HG03378 (cell line): ENCODE measurements around the gene SLC49A4.

Experiments used
- ATAC-seq: cut with Tn5 transposase; IDR thresholded peaks from one replicate; pipeline ENCODE4 v1.9.1; 2021; ENCODE audit warnings: mild to moderate bottlenecking, moderate library complexity; ENCODE audit not compliant: unreplicated experiment

The SLC49A4 gene

DNA sequence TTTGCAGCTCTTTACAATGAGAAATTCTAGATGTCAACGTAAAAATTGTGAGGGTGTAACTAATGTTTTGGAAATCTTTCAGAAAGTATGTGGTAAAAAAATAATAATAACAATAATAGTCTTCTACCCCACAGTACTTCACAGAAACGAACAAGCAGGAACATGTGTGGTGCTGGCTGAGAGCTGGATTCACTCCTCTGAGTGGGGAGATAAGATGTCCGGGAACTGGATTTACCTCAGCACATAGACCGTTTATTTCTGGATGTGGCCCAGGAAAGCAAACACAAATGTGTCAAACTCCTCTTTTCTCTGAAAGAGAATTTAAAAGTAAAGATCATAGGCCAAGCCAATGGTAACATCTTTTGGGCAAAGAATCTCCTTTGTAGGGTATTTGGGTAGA, 103.4 kb downstream of the SLC49A4 start:
- no peak for ATAC-seq

DNA sequence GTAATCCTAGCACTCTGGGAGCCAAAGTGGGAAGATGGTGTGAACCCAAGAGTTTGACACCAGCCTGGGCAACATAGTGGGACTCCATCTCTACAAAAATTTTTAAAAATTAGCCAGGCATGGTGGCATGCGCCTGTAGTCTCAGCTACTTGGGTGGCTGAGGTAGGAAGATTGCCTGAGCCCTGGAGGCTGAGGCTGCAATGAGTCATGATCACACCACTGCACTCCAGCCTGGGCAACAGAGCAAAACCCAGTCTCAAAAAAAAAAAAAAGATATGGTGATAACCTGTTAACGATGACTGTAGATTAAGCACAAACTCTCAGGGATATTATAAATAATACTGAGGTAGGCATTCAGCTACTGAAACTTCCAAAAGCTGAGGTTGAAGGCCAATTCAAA, 107.5 kb downstream of the SLC49A4 start:
- no peak for ATAC-seq

DNA sequence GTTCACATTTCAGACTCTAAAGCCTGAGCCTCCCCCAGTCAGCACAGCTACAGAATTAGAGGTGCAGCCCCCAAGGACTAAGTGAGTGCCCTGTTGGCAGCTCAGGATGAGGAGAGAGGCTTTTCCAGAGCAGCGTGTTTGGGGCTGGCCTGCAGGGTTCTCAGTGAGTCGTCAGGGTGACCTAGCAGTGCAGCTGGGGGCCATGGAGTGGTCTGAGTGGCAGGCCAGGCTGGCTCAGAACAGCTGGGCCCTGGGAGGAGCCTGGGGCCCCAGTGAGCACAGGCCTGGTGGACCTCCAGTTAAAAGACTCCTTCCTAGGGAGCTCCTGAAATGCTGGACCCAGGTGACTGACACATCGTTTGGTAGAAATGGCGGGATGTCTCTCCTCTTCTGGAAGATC, 108.3 kb downstream of the SLC49A4 start:
- no peak for ATAC-seq

DNA sequence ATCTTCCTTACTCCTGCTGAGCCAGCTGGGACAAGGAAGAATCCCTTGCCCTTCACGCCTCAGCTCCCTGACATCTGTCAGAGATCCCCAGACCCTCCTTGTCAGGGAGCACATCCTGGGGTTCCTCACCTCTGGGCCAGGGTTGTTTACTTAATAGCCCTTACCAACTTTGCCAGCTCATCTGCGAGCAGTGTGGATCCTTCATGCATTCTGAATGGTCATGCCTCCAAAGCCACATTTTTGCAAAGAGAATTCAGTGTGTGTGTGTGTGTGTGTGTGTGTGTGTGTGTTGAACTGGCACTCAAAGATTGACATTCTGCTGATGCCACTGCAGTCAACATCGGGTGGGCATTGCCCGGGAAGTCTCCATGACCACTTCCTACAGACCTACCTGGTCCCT, 112.6 kb downstream of the SLC49A4 start:
- ATAC-seq: no peak

DNA sequence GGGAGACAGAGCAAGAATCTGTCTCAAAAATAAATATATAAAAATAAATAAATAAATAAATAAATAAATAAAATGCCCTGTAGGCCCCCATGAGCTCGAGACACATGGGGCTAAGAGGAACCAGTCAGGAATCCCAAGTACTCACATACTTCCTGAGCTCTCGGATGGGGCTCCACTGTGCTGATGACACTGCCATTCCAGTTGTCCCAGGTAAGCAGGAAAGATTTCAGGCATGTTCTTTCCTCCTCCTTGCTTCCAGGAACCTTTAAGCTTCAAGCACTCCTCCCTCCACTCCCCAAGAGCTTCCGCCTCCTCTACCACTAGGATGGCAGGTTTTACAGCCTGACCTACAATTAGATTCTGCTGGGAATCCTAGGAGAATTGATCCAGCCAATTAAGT, 113.4 kb downstream of the SLC49A4 start:
- ATAC-seq: no peak

DNA sequence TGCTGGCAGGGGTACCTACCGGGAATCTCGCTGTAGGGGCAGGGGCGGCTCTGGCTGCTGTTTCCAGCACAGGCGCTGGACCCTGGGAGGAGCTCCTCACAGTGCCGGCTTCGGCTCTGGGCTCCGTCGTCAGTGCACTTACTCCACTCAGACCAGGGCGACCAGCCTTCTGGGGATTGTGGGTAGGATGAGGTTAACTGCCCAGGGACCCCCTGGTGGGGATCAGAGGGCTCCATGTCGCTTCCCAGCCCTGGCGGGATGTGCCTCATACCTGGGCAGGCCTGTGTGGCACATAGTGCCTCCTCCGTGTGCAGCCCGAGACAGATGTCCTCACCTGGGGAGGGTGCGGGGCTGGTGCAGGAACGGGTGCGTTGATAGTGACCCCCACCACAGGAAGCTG, 117.0 kb downstream of the SLC49A4 start:
- ATAC-seq: no peak

DNA sequence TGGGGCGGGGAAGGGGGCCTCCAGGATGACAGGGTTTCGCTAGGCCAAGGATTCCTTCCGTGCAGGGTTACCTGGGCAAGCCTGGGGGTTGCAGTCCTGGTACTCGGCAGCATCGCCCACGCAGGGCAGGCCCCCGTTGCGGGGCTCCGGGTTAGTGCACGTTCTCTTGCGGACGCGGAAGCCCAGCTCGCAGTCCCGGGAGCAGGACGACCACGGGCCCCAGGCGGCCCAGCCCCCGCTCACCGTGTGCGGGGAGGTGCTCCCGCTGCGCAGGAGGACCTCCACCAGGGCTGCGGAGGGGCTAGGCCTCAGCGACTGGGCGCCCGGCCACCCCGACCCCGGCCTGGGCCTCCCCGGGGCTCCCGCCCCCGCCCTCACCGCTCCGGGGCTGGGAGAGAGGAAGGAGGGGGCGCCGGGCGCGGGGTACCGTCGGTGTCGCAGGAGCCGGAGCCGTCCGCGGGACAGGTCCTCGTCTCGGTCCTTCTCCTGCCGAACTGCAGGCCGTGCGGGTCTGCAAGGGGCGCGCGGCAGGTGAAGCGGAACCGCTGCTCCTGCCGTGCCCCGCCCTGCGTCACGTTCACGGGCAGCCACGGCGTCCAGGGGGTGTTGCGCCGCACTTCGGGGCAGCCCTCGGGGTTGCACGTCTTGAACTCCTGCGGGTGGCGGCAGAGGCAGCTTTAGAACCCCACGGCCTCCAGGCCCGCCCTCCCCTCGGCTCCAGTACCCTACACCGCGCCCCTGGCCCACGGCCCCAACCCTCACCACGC, 118.1 kb downstream of the SLC49A4 start:
- ATAC-seq: no peak

DNA sequence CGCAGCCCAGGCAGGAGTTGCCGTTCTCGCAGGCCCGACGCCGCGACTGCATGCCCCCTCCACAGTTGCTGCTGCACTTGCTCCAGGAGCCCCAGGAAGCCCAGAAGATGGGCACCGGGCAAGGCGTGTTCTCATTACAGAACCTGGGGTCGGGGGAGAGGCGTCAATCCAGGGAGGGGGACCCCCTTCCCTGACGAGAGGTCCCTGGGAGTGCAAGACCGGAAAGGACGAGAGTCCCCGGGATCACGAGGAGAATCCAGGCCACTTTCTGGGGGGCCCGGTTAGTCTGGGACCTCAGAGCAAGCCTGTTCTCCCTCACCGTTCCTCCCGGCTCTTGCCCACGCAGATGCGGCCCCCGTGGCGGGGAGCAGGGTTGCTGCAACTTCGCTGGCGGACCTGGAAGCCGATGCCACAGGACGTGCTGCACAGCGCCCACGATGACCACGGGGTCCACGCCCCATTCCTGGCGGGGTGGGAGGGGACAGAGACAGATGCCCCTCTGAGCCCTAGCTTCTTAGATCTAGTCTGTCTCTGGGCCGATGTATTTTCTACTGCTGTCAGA, 118.8 kb downstream of the SLC49A4 start:
- ATAC-seq: no peak

DNA sequence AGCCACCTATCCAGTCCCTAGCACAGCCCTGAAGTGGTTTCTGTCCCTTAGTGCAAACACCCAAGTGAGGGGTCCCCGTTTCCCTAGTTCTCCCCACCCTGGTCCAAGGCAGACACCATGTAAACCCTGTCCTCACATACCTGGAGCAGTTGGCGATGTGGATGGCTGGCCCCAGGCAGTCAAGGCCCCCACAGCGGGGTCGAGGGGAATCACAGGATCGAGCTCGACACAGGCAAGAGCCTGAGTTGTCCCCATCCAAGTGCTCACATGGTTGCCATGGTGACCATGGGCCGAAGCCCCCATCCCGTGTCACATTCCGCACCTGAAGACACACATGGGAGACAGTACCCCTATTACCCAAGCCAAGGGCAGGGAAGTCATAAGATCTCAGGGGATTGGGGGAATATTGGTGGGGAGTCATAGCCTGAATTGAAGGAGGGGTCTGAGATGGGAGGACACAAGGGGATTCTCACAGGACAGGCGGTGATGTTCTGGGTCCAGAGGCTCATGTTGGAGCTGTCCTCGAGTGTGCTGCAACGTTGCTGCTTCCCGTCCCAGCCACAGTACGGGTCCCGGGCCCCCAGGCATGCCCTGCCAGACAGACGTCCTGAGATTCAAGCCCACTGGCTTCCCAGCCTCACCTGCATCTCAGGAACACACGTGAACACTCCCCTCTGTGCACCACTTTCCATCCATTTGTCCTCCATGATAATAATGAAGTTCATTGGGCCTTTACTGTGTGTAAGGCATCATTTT, 120.6 kb downstream of the SLC49A4 start:
- ATAC-seq: no peak

DNA sequence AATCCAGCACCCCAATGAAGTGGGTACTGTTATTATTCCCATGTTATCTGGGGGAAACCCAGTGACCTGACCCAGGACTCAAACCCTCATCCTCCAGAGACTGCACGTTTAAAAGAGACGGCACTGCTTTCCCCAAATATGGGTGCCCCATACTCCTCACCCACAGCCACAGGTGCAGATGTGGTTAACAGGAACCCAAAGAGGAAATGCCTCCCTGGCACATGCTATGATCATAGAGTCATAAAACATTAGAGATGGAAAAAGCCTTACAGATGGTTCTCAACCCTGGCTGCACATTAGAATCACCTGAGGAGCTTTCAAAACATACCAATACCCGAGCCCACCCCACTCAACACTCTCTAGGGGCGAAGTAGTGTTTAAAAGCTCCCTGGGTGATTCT, 121.2 kb downstream of the SLC49A4 start:
- ATAC-seq: no peak

DNA sequence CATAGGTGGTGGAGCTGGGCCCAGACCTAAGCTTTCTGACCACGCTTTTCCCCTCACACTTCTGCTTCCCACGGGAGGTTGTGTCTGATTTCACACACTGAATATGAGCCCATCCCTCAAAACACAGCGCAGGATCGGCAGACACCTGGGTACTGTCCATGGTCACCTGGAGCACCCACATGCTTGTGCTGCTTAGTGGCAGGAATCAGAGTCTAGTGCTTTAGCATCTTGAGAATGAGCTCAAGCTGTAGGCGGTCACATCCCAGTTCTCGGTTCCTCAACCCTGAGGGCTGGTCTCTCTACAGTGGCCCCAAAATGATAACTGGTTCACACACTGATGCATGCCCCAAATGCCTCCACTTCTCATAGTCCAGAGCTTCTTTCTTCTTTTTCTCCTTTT, 121.7 kb downstream of the SLC49A4 start:
- no peak for ATAC-seq

DNA sequence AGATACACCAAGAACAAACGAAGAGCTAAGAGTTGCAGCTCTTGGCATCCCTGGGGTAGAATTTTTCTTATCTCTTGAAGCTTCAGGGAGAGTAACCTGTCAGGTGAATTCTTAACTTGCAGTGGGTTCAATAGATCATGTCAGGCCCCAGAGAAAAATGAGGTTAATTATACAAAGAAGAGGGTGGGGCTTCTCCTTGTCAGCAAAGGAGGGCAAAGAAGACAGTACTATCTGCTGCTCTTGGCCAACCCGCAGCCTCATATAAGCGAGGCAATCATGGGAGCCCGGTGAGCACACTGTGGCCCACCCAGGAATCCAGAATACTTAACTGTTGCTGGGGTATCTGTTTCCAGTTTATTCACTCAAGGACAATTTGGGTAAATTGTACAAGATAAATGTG, 122.5 kb downstream of the SLC49A4 start:
- ATAC-seq: no peak

DNA sequence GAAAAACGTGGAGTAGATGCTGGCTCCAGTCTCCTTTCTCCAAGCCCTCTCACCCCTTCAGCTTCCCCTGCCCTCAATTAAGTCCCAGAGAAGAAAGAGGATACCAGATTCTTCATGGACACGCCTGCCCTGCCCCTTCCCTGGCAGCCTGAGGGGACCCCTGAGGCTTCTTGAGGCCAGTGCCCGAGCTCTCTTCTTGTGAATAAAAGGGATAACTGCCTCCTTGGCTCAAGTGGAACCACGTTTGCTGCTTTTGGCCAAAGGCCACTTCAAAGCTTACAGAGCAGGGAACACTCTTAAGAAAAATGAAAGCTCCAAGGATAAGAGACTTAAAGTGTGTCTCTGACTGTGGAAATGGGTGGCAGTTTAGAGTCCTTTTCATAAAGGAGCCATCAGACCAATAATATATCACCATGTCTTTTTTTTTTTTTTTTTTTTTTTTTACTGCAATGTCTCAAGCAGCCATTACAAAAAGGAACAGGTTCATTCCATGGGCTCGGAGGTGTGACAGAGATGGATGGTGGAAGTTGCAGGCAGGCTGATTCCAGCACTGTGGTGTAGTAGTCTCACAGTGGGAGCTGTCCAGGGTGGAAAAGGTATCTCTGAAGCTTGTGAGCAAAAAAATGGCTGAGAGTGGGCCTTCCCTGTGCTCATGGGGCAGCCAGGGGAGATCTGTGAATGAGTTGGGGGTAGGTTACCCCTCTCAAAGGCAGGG, 123.9 kb downstream of the SLC49A4 start:
- no peak for ATAC-seq

DNA sequence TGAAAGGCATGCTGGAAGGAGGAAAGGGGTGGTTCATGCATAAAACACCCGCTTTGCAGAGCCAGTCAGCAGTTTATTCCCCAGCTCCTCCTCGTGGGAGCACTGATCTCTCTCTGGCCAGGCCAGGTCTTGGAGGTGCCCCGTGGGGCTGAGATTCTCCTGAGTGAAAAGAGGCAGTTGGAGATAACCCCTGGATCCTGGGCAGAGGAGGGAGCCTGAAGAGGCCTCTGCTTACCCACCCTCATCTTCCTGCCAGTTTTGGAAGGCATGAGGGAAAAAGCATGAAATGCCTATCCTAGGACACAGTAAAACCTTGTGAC, 124.4 kb downstream of the SLC49A4 start:
- no peak for ATAC-seq

DNA sequence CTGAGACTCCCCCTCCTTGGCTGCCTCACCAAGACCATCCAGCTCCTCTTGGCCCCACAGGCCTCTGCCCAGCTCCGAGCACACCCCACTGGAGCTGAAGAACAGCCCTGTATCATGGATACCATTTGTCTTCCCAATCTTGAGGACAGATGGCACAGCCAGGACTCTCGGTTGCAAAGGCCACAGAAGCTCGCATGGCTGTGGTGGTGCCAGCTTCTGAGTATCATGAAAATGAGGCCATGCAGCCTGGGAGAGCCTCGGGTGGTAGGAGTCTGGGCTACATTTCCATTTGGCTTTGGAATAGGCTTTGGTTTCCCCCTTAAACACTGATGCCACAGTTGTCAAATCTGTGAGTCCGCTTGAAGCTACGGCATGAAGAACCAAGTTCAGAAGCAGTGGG, 126.1 kb downstream of the SLC49A4 start:
- no peak for ATAC-seq

DNA sequence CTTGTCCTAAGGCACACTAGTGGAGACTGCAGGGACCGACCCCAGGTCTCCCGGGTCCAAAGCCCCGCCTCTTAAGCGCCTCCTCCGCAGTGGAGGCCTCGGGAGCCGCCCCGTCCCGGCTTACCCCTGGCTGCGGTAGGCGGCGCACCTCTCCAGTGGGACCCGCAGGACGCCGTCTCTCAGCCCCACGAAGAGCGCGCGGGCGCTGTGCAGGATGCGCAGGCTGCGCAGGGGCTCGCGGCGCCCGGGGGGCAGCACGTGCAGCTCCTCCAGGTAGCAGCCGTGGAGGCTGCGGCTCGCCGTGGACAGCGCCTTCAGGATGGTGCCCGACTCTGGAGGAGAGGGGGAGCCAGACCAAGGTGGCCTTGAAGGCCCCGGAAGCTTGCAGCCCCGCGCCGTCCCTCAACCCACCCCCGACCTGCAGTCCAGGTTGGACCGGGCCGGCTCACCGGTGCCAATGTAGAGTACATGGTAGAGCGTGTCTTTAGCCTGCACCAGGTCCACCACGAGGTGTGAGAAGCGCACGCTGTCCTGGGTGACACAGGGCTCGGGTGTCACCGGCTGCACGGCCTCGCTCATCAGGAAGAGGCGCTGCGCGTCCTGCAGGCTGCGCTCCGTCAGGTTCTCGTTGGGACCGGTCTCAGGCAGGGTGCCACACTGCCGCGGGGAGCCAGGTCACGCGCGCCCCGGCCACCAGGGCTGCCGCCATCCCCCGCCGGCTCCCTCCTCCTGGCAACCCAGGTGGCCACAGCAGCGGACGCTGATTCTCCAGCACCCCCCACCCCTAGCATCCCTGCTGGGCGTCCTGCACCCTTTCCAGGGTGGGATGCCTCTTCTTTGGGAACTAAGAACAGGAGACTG, 127.2 kb downstream of the SLC49A4 start:
- no peak for ATAC-seq

DNA sequence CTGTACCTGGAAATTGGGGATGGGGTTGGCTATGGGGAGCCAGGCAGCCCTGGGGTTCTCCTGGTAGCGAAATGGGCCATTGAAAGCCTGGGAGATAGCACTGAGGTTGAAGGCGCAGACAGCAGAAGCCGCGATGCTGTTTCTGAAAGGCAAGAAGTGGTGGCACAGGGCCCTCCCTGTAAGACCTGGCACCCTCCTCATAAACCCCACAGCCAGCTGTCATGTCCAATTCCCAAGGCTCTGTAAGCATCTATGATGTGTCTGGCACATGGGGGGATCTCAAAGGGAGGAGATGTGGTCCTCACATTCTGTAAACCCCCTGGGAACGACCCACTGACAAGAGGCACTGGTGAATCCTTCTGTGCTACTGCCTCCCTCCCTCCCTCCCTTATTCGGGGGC, 128.7 kb downstream of the SLC49A4 start:
- ATAC-seq: no peak

DNA sequence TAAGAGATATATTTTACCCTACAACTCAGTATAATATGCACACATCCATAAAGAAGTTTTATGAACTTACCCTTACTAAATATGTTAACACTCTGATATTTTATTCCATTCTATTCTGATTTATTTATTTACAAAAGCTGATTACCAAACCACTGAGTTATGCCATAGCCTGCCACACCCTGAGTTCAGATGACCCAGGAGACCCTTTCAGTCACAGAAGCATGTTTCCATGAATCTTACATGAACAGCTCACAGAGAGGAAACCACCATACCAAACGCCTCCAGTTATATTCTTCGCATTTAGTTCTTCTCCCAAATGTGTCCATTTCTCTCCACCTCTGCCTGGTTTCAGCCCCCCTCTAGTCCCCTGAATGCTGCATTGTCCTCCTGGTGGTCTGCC, 129.2 kb downstream of the SLC49A4 start:
- no peak for ATAC-seq

DNA sequence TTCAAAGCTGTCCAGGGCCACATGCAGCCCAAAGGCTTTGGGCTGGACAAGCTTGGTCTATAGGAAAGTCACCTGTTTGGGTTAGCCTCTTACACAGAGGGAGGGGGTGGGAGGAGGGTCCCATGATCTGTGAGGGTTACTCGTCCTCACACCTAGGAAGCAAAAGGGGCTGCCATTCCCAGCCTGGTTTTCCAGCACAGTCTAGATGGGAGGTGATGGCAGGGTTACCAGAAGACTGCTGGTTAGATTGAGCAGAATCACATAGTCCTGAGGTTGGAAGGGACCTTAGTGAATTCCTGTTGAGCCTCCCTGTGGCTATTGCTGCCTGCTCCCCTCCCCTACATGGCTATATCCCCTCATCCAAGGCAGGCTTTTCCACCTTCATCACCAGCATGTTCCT, 130.9 kb downstream of the SLC49A4 start:
- no peak for ATAC-seq

DNA sequence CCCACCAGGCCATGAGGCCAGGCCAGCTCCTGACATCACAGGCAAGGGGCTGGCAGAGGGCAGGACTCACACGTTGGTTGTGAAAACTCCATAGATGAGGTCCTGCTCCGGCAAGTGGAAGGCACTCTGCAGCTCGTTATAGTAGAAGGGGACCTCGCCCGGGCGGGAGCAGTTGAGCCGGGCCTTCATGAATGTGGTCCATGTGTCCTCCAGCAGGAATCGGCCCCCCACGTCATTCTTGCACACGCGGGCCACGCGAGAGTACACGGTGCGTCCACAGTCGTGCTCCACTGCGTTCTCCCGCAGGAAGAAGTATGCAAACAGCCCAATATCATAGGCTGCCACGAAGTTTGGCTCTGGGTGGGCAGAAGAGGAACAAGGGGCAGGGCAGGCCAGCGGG, 131.5 kb downstream of the SLC49A4 start:
- no peak for ATAC-seq

DNA sequence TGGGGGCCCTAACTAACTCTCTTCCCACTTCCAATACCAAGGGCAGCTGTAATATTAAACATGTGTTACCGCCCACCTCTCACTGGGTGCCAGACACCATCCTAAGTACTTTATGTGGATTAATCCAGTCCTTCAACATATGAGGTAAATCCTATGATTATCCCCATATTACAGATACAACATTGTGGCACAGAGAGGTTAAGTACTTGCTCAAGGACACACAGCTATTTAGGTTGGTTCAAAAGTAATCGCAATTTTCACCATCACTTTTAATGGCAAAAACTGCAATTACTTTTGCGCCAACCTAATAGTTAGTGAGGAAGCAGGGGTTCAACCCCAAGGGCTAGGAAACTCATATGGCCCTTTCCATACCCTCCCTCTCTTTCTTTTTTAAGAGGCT, 131.9 kb downstream of the SLC49A4 start:
- ATAC-seq: no peak
